Bronchial epithelial cell (primary cell): ENCODE measurements around the gene PRR7. TPM values are rescaled to one million over a fixed set of nuclear protein-coding genes. Genes with fewer than 3 reads are reported as not detected.

Experiments
- DNase-seq: peaks from one replicate; pipeline ENCODE4 v3.0.0-alpha.2; 2010; ENCODE audit warnings: low read depth
- FAIRE-seq: peaks from 2 replicates; lab custom pipeline; 2011; peaks lifted over from hg19 to GRCh38; lab: Jason Lieb, UNC
- H3K27me3 ChIP-seq: 2 replicates; pipeline ENCODE4 v1.5.1; 2011; ENCODE audit warnings: low read length; ENCODE audit not compliant: control insufficient read depth, insufficient read depth
- H3K36me3 ChIP-seq: 2 replicates; pipeline ENCODE4 v1.5.1; 2011; ENCODE audit warnings: low read length; ENCODE audit not compliant: control insufficient read depth, insufficient read depth
- H3K4me3 ChIP-seq: 2 replicates; pipeline ENCODE4 v1.5.1; 2011; ENCODE audit warnings: mild to moderate bottlenecking, low read depth, low read length, control low read depth
- total RNA-seq: library from RNA; depleted of rRNA; stranded (reverse); fragments of >200 nt; gene quantifications from 2 replicates; pipeline ENCODE4 v1.2.1, GENCODE V29; 2014
- TF ChIP-seq, protein P1 (sequence below): IDR thresholded peaks from 2 replicates; pipeline ENCODE4 v1.5.1; 2011; ENCODE audit warnings: mild to moderate bottlenecking, moderate library complexity, low read length, control low read depth, inconsistent platforms; ENCODE audit not compliant: insufficient read depth, severe bottlenecking

The PRR7 gene
- total RNA-seq, 1 donor from 2014 or later: 5.0 TPM

GRCh38 chr5:177472460-177473442 is 26.1 kb downstream of the PRR7 start:
- Histone ChIP-seq H3K27me3 (no peaks in the 10 kb centered on the region), H3K36me3 (peaks cover 18% of the 10 kb centered on the region), H3K4me3 (peak overlapping the region; percentile 70)
- TF ChIP-seq, protein P1, sequence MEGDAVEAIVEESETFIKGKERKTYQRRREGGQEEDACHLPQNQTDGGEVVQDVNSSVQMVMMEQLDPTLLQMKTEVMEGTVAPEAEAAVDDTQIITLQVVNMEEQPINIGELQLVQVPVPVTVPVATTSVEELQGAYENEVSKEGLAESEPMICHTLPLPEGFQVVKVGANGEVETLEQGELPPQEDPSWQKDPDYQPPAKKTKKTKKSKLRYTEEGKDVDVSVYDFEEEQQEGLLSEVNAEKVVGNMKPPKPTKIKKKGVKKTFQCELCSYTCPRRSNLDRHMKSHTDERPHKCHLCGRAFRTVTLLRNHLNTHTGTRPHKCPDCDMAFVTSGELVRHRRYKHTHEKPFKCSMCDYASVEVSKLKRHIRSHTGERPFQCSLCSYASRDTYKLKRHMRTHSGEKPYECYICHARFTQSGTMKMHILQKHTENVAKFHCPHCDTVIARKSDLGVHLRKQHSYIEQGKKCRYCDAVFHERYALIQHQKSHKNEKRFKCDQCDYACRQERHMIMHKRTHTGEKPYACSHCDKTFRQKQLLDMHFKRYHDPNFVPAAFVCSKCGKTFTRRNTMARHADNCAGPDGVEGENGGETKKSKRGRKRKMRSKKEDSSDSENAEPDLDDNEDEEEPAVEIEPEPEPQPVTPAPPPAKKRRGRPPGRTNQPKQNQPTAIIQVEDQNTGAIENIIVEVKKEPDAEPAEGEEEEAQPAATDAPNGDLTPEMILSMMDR: no peak
- FAIRE-seq: no peak
- DNase-seq: no peak

GRCh38 chr5:177473443-177474001 is 26.9 kb downstream of the PRR7 start, which contains the start of gene DBN1:
TSS of gene DBN1 (minus strand) at chr5:177473634. CDS start at chr5:177473521, 113 bp downstream.
- no peaks in the 10 kb centered on the region for H3K27me3 ChIP-seq
- DNase-seq: no peak
- TF ChIP-seq, protein P1: no peak
- H3K4me3 ChIP-seq: peak within 1 kb of the TSS; percentile 70
- FAIRE-seq: no peak
- H3K36me3 ChIP-seq: peaks cover 12% of the 10 kb centered on the region

DNA sequence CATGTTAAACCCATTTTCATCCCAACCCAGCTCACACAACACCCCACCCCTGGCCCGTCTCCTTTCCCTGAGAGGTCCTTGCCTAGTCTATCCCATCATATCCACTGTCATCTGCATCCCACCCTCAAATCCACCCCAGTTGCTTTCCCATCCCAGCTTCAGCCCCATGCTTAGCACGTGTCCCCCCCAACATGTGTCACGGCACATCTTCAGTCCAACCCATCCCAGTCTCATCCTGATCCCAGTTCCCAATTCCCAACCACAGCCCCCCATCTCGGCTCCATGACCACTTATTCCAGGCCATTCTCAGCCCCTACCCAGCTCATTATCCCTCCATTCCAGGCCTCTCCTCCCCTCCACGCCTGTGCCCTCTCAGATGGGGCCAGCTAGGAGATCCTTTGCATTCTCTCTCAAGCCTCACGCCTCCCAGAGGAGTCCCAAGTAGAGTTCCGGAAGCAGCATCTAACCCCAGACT is 27.4 kb downstream of the PRR7 start:
- Histone ChIP-seq H3K36me3 (peaks cover 8% of the 10 kb centered on the region), H3K27me3 (no peaks in the 10 kb centered on the region), H3K4me3 (no peak overlapping the region)
- TF ChIP-seq, protein P1: no peak
- DNase-seq: no peak
- no peak for FAIRE-seq

- no peaks in the 10 kb centered on the region for H3K27me3 ChIP-seq
- DNase-seq: no peak
- TF ChIP-seq, protein P1: no peak
- no peak overlapping the region for H3K4me3 ChIP-seq
- H3K36me3 ChIP-seq: peaks cover 6% of the 10 kb centered on the region
- no peak for FAIRE-seq
Measured at GRCh38 chr5:177474846-177475562, 28.4 kb downstream of the PRR7 start.

GRCh38 chr5:177475563-177476427 is 29.2 kb downstream of the PRR7 start:
- H3K36me3 ChIP-seq: peaks cover 5% of the 10 kb centered on the region
- no peaks in the 10 kb centered on the region for H3K27me3 ChIP-seq
- FAIRE-seq (no peak), DNase-seq (no peak)
- TF ChIP-seq, protein P1: no peak
- H3K4me3 ChIP-seq: no peak overlapping the region
